Ovary (tissue), 3 donors: ENCODE data around the gene NVL.

ENCODE experiments used
- EP300 ChIP-seq: sonication (generic); formaldehyde crosslinking; IDR thresholded peaks from one replicate; pipeline ENCODE4 v1.6.1; 2017; ENCODE audit warnings: antibody characterized with exemption
- POLR2A ChIP-seq: fragments of 450-650 bp; IDR thresholded peaks from one replicate; pipeline ENCODE4 v1.6.1; 2017; ENCODE audit warnings: antibody characterized with exemption, mild to moderate bottlenecking, moderate library complexity
- TF ChIP-seq, protein P1 (sequence below), 3 donors: fragments of 450-650 bp in 2 of 3; fragments of 200-600 bp in 1 of 3; IDR thresholded peaks; one replicate each; pipeline versions ENCODE4 v1.5.1 to v1.8.0; 2016 to 2022; ENCODE audit warnings: antibody characterized with exemption in 3 of 3, mild to moderate bottlenecking in 1 of 3
- donor health status: DM: no; HTN: no; CAD: no.

DNA sequence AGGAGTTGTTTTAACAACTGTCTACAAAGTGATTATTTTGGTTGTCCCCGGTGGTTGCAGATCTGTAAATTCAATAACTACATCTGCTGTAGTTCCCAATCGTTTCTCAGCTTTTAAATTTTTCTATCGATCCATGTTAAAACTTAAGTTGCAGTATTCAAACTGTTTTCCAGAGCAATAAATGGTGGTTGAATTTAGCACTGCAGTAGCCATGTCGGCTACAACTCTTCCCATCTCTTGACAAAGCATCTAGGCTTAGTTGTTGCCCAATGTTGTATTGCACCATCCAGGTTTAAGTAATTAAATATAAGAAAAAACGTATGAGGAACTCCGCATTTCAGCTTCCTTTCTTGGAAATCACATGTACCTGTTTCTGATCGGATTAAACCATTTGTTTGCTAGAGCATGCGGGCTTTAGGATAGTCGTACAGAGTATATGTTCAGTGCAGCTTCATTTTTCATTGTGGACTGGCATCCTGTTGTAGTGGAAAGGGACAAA lies 27.7 kb upstream of the NVL start:
- TF ChIP-seq POLR2A (no peak), EP300 (no peak)
- TF ChIP-seq, protein P1, sequence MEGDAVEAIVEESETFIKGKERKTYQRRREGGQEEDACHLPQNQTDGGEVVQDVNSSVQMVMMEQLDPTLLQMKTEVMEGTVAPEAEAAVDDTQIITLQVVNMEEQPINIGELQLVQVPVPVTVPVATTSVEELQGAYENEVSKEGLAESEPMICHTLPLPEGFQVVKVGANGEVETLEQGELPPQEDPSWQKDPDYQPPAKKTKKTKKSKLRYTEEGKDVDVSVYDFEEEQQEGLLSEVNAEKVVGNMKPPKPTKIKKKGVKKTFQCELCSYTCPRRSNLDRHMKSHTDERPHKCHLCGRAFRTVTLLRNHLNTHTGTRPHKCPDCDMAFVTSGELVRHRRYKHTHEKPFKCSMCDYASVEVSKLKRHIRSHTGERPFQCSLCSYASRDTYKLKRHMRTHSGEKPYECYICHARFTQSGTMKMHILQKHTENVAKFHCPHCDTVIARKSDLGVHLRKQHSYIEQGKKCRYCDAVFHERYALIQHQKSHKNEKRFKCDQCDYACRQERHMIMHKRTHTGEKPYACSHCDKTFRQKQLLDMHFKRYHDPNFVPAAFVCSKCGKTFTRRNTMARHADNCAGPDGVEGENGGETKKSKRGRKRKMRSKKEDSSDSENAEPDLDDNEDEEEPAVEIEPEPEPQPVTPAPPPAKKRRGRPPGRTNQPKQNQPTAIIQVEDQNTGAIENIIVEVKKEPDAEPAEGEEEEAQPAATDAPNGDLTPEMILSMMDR (IDR thresholded peaks at IDR 0.05), result no peak
